Astrocyte (in vitro differentiated cells and primary cell): ENCODE results near the gene HAP1. TPM values are rescaled to one million over a fixed set of nuclear protein-coding genes. Genes with fewer than 3 reads are reported as not detected.

Experiments
- DNase-seq: peaks from one replicate; pipeline ENCODE4 v3.0.0-alpha.2; 2010; ENCODE audit warnings: low read depth
- FAIRE-seq: peaks from 2 replicates; lab custom pipeline; 2011; peaks lifted over from hg19 to GRCh38; lab: Jason Lieb, UNC
- H2AFZ ChIP-seq: 2 replicates; pipeline ENCODE4 v1.6.0; 2012; ENCODE audit warnings: low read depth, low read length, inconsistent platforms
- H3K27ac ChIP-seq: 2 replicates; pipeline ENCODE4 v1.5.1; 2011; ENCODE audit warnings: low read depth, low read length, inconsistent platforms
- H3K27me3 ChIP-seq: 2 replicates; pipeline ENCODE4 v1.6.0; 2011; ENCODE audit warnings: low read length, inconsistent platforms; ENCODE audit not compliant: insufficient read depth
- H3K36me3 ChIP-seq: 2 replicates; pipeline ENCODE4 v1.5.1; 2011; ENCODE audit warnings: low read length, inconsistent platforms; ENCODE audit not compliant: insufficient read depth
- H3K4me1 ChIP-seq: 2 replicates; pipeline ENCODE4 v1.5.1; 2011; ENCODE audit warnings: low read length, inconsistent platforms; ENCODE audit not compliant: insufficient read depth
- H3K4me2 ChIP-seq: 2 replicates; pipeline ENCODE4 v1.6.0; 2012; ENCODE audit warnings: low read length, inconsistent platforms
- H3K4me3 ChIP-seq: 2 replicates; pipeline ENCODE4 v1.5.1; 2011; ENCODE audit warnings: low read depth, mild to moderate bottlenecking, low read length, inconsistent platforms; ENCODE audit not compliant: insufficient read depth
- H3K79me2 ChIP-seq: 2 replicates; pipeline ENCODE4 v1.6.0; 2012; ENCODE audit warnings: mild to moderate bottlenecking, low read length, inconsistent platforms; ENCODE audit not compliant: insufficient read depth
- H3K9ac ChIP-seq: 2 replicates; pipeline ENCODE4 v1.6.0; 2012; ENCODE audit warnings: mild to moderate bottlenecking, low read length, inconsistent platforms
- H3K9me3 ChIP-seq: 2 replicates; pipeline ENCODE4 v1.5.1; 2012; ENCODE audit warnings: low read depth, mild to moderate bottlenecking, low read length, inconsistent platforms; ENCODE audit not compliant: insufficient read depth
- H4K20me1 ChIP-seq: 2 replicates; pipeline ENCODE4 v1.6.0; 2012; ENCODE audit warnings: low read length, inconsistent platforms; ENCODE audit not compliant: insufficient read depth
- H3K27ac Mint-ChIP-seq: one replicate; pipeline ENCODE4 v1.8.0; 2021; ENCODE audit warnings: mild to moderate bottlenecking, mixed read lengths; ENCODE audit not compliant: unreplicated experiment
- H3K27me3 Mint-ChIP-seq: one replicate; pipeline ENCODE4 v1.8.0; 2021; ENCODE audit warnings: low read depth, mixed read lengths; ENCODE audit not compliant: unreplicated experiment
- H3K36me3 Mint-ChIP-seq: one replicate; pipeline ENCODE4 v1.8.0; 2021; ENCODE audit warnings: low read depth, mixed read lengths; ENCODE audit not compliant: unreplicated experiment
- H3K4me1 Mint-ChIP-seq: one replicate; pipeline ENCODE4 v1.8.0; 2021; ENCODE audit warnings: low read depth, mixed read lengths; ENCODE audit not compliant: unreplicated experiment
- H3K4me3 Mint-ChIP-seq: one replicate; pipeline ENCODE4 v1.8.0; 2021; ENCODE audit warnings: mild to moderate bottlenecking, moderate library complexity, mixed read lengths; ENCODE audit not compliant: unreplicated experiment
- H3K9me3 Mint-ChIP-seq: one replicate; pipeline ENCODE4 v1.8.0; 2021; ENCODE audit warnings: mild to moderate bottlenecking, mixed read lengths; ENCODE audit not compliant: unreplicated experiment
- CTCF ChIP-seq: IDR thresholded peaks from 2 replicates; pipeline ENCODE4 v1.5.1; 2011; ENCODE audit warnings: low read depth, mild to moderate bottlenecking, inconsistent platforms, low read length, moderate library complexity; ENCODE audit not compliant: insufficient read depth
- EZH2 ChIP-seq: IDR thresholded peaks from 2 replicates; pipeline ENCODE4 v1.6.1; 2012; ENCODE audit warnings: mild to moderate bottlenecking, low read length, inconsistent platforms; ENCODE audit not compliant: insufficient read depth
- total RNA-seq: library from RNA; stranded (reverse); gene quantifications from 2 replicates; pipeline ENCODE4 v1.2.1, GENCODE V29; 2021

Gene HAP1
- total RNA-seq, 1 donor from 2014 or later = 0.52 TPM

GRCh38 chr17:41728056-41728455 lies 6.4 kb downstream of the HAP1 start:
- no peak for FAIRE-seq
- H3K9ac ChIP-seq = no peak overlapping the region
- Mint-ChIP-seq H3K27ac (no peak overlapping the region), H3K27me3 (peaks cover 49% of the 10 kb centered on the region), H3K4me3 (no peak overlapping the region), H3K9me3 (no peaks in the 10 kb centered on the region), H3K36me3 (no peaks in the 10 kb centered on the region), H3K4me1 (no peaks in the 10 kb centered on the region)
- H3K27ac ChIP-seq = no peak overlapping the region
- TF ChIP-seq CTCF = no peak
- TF ChIP-seq EZH2 = no peak
- no peak overlapping the region for H3K4me3 ChIP-seq
- no peak overlapping the region for H3K4me2 ChIP-seq
- DNase-seq = no peak
- peaks cover 23% of the 10 kb centered on the region for H3K27me3 ChIP-seq
- H2AFZ ChIP-seq = no peak overlapping the region
- no peaks in the 10 kb centered on the region for H3K9me3 ChIP-seq
- H3K79me2 ChIP-seq = no peaks in the 10 kb centered on the region
- no peaks in the 10 kb centered on the region for H3K36me3 ChIP-seq
- H4K20me1 ChIP-seq = no peaks in the 10 kb centered on the region
- H3K4me1 ChIP-seq = no peaks in the 10 kb centered on the region

GRCh38 chr17:41725134-41725533 lies 9.3 kb downstream of the HAP1 start:
- H3K9me3 ChIP-seq = no peaks in the 10 kb centered on the region
- H3K4me3 ChIP-seq = no peak overlapping the region
- H2AFZ ChIP-seq = no peak overlapping the region
- Mint-ChIP-seq H3K27me3 (peaks cover 24% of the 10 kb centered on the region), H3K36me3 (no peaks in the 10 kb centered on the region), H3K4me1 (no peaks in the 10 kb centered on the region), H3K9me3 (no peaks in the 10 kb centered on the region), H3K4me3 (no peak overlapping the region), H3K27ac (no peak overlapping the region)
- FAIRE-seq (no peak), DNase-seq (no peak)
- H4K20me1 ChIP-seq = no peaks in the 10 kb centered on the region
- no peaks in the 10 kb centered on the region for H3K79me2 ChIP-seq
- H3K9ac ChIP-seq = no peak overlapping the region
- no peaks in the 10 kb centered on the region for H3K4me1 ChIP-seq
- H3K27ac ChIP-seq = no peak overlapping the region
- peaks cover 1% of the 10 kb centered on the region for H3K27me3 ChIP-seq
- TF ChIP-seq EZH2 = no peak
- H3K36me3 ChIP-seq = no peaks in the 10 kb centered on the region
- no peak overlapping the region for H3K4me2 ChIP-seq

GRCh38 chr17:41724476-41725050 lies 9.9 kb downstream of the HAP1 start:
- FAIRE-seq = no peak
- H3K4me2 ChIP-seq = no peak overlapping the region
- no peak overlapping the region for H3K27ac Mint-ChIP-seq
- H3K9ac ChIP-seq = no peak overlapping the region
- no peaks in the 10 kb centered on the region for H3K36me3 Mint-ChIP-seq
- no peaks in the 10 kb centered on the region for H3K36me3 ChIP-seq
- H2AFZ ChIP-seq = no peak overlapping the region
- H3K27ac ChIP-seq = no peak overlapping the region
- H3K4me1 ChIP-seq = no peaks in the 10 kb centered on the region
- H3K27me3 ChIP-seq = no peaks in the 10 kb centered on the region
- no peaks in the 10 kb centered on the region for H3K79me2 ChIP-seq
- no peaks in the 10 kb centered on the region for H4K20me1 ChIP-seq
- TF ChIP-seq CTCF (no peak), EZH2 (no peak)
- no peak overlapping the region for H3K4me3 Mint-ChIP-seq
- H3K4me3 ChIP-seq = no peak overlapping the region
- H3K4me1 Mint-ChIP-seq = no peaks in the 10 kb centered on the region
- H3K9me3 ChIP-seq = no peaks in the 10 kb centered on the region
- no peaks in the 10 kb centered on the region for H3K9me3 Mint-ChIP-seq
- peaks cover 22% of the 10 kb centered on the region for H3K27me3 Mint-ChIP-seq
- no peak for DNase-seq
